ENCODE measurements around the gene DBN1. TPM values are rescaled to one million over a fixed set of nuclear protein-coding genes. Genes with fewer than 3 reads are reported as not detected.

DBN1 gene
- total and polyA plus RNA-seq, 2 of the 8 experiments (the other 6 are each of a cell fraction or from before 2014, with no cell fraction given): 168 to 333 TPM

DNA sequence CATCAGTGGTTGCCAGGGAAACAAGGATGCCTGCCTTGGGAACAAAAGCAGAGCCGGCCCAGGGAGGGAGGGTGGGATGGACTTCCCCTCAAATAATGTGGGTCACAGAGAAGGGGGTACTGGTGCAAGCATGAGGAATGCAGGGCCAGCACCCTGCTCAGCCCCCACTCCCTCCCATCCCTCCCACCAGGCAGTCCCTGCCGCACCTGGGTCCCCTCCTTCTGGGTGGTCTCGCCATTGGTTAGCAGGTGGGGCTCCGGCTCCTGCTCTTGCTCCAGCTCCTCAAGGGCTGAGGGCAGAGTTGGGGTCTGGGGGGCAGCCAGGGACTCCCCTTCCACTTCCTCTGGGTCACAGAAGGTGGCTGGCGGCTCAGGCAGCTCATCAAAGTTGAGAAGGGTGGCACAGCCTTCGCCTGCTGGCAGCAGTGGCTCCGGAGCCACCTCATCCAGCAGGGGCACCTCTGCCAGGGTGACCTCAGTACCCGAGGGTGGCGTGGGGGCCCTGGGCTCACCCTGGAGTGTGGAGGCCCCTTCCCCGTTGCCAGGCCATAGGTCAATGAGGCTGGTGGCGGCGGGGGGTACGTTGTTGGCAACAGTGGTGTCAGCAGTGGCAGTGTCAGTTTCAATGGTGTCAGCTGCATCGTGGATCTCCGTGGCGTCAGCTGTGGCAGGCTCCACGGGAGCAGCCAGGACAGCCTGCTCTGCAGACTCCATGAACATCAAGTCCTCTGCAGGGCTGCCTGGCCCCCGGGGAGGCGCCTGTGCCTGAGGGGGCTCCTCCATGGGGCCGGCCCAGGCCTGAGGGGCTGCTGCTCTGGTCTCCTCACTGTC, 15.4 kb downstream of the DBN1 start:
- TF ChIP-seq SIN3A (conservative IDR thresholded peaks at IDR 0.05 in 1 of 2, IDR thresholded peaks at IDR 0.05 in 1 of 2; ENCODE audit: low read depth in 1 of 2, low read length in 2 of 2) (0 out of 4 replicates have a peak, but pooled peaks of 1 of the 2 experiments have one; percentile 29), EGR1 (IDR thresholded peaks at IDR 0.05; ENCODE audit: borderline replicate concordance, low read depth, low read length) (peak; percentile 60; the same call in 1 of the 2 replicates), BACH1 (IDR thresholded peaks at IDR 0.05; ENCODE audit: low read length) (no peak)
- no peak overlapping the region for H4K91ac ChIP-seq (replicated peaks; ENCODE audit: insufficient read length, low read length)
- H4K8ac ChIP-seq (ENCODE audit: extremely low read depth, insufficient read depth, low read length): no peak overlapping the region
- H2AK5ac ChIP-seq (ENCODE audit: low read depth, low read length): no peak overlapping the region
- H3K18ac ChIP-seq (ENCODE audit: extremely low read depth, low read length): no peak overlapping the region
- DNase-seq (ENCODE audit: low read depth in 1 of 2, low spot score in 2 of 2) (no peak), FAIRE-seq (no peak)
- no peak overlapping the region for H2BK5ac ChIP-seq (ENCODE audit: low read depth, low read length)
- H3K27me3 ChIP-seq (replicated peaks in 1 of 4; ENCODE audit: control insufficient read depth in 3 of 4, extremely low read depth in 1 of 4, insufficient read depth in 3 of 4, low read length in 3 of 4): peaks cover 0 to 7% (median 1%) of the 10 kb centered on the region in 4 experiments; a peak in 1 of 7 replicates
- H4K5ac ChIP-seq (ENCODE audit: insufficient read length, low read depth, low read length): no peak overlapping the region
- peaks cover 15% of the 10 kb centered on the region; the same call in 1 of the 2 replicates for H3K23me2 ChIP-seq (ENCODE audit: low read depth, low read length)
- no peak overlapping the region for H3K14ac ChIP-seq (ENCODE audit: insufficient read length)
- no peaks in the 10 kb centered on the region for H3K79me2 ChIP-seq (ENCODE audit: control insufficient read depth in 1 of 2, insufficient read depth in 2 of 2, low read length in 2 of 2)
- peaks cover 3% of the 10 kb centered on the region; the same call in 1 of the 2 replicates for H3K79me1 ChIP-seq (ENCODE audit: low read depth, low read length)
- peaks cover 27 to 38% of the 10 kb centered on the region in 2 experiments for H4K20me1 ChIP-seq (replicated peaks in 1 of 2; ENCODE audit: control insufficient read depth in 1 of 2, insufficient read depth in 2 of 2, low read length in 2 of 2)
- H3K23ac ChIP-seq (ENCODE audit: insufficient read length): no peak overlapping the region
- ChIA-PET POLR2A (ENCODE audit: partially characterized antibody) (interaction anchor here (0.7 to 67.5 kb wide), 12 partner anchors 11 to 155 kb away, joined by 3 to 3349 read pairs (median 3); partner anchors contain the start of genes DBN1, DOK3, LMAN2 and PDLIM7), CTCF (ENCODE audit: partially characterized antibody) (interaction anchor here (1.0 to 23.6 kb wide), 29 partner anchors 9 to 149 kb away, joined by 3 to 430 read pairs (median 5); partner anchors contain the start of genes DBN1, DDX41, F12 and GRK6)
- H2AFZ ChIP-seq (ENCODE audit: low read length): no peak overlapping the region
- no peak overlapping the region for H3K4ac ChIP-seq (replicated peaks; ENCODE audit: insufficient read length, low read depth, low read length)
- no peak overlapping the region for H2BK12ac ChIP-seq (ENCODE audit: low read depth, low read length)
- peak overlapping the region; percentile 47 for H3K27ac ChIP-seq (ENCODE audit: low read depth, low read length)
- no peak overlapping the region for H2BK15ac ChIP-seq (ENCODE audit: low read length)
- no peak overlapping the region for H3K4me3 ChIP-seq (ENCODE audit: extremely low read depth in 1 of 4, insufficient read depth in 2 of 4, low read depth in 3 of 4, low read length in 4 of 4)
- peaks cover 19 to 53% (median 44%) of the 10 kb centered on the region in 4 experiments for H3K36me3 ChIP-seq (ENCODE audit: control insufficient read depth in 2 of 4, insufficient read depth in 4 of 4, low read length in 3 of 4)
- no peak overlapping the region for H3K4me2 ChIP-seq (ENCODE audit: insufficient read depth in 1 of 2, low read depth in 2 of 2, low read length in 2 of 2)
- H2BK120ac ChIP-seq (replicated peaks; ENCODE audit: low read depth, low read length): no peak overlapping the region
- H3K9me3 ChIP-seq (ENCODE audit: insufficient read depth in 2 of 2, low read depth in 1 of 2, low read length in 1 of 2): no peaks in the 10 kb centered on the region
- 92% methylated on average over 17 of the region's 20 CpGs; no CpG with 5 or more reads in 1 of the 2 experiments for WGBS, 2 experiments (ENCODE audit: extremely low coverage in 1 of 2, insufficient coverage in 1 of 2, insufficient read length in 1 of 2, insufficient replicate concordance in 2 of 2, low coverage in 1 of 2, low lambda C conversion rate in 2 of 2, missing lambda C conversion rate in 1 of 2)
- peaks cover 0 to 20% (median 10%) of the 10 kb centered on the region in 4 experiments; a peak in 6 of 7 replicates for H3K4me1 ChIP-seq (replicated peaks in 1 of 4; ENCODE audit: control insufficient read depth in 3 of 4, insufficient read depth in 4 of 4, low read length in 3 of 4)
- H3K56ac ChIP-seq (replicated peaks; ENCODE audit: insufficient read length, low read depth, low read length): no peak overlapping the region
- no peak overlapping the region for H2BK20ac ChIP-seq (ENCODE audit: low read length)
- H3K9ac ChIP-seq (replicated peaks in 1 of 4; ENCODE audit: extremely low read depth in 1 of 4, low read depth in 3 of 4, low read length in 3 of 4): no peak overlapping the region
